NCI-H1417 treated with DMSO at 0.1 percent for 48 hours (cell line): Measurements from ENCODE around the gene GP9.
"Not testable (repeated sequence)": the region's sequence is repeated elsewhere in the genome, so short reads cannot be mapped to it uniquely, and the experiment has no call there.

ENCODE experiments used
- DNase-seq: peaks from one replicate; lab custom pipeline; 2025; lab: John Stamatoyannopoulos, UW

Gene GP9

DNA sequence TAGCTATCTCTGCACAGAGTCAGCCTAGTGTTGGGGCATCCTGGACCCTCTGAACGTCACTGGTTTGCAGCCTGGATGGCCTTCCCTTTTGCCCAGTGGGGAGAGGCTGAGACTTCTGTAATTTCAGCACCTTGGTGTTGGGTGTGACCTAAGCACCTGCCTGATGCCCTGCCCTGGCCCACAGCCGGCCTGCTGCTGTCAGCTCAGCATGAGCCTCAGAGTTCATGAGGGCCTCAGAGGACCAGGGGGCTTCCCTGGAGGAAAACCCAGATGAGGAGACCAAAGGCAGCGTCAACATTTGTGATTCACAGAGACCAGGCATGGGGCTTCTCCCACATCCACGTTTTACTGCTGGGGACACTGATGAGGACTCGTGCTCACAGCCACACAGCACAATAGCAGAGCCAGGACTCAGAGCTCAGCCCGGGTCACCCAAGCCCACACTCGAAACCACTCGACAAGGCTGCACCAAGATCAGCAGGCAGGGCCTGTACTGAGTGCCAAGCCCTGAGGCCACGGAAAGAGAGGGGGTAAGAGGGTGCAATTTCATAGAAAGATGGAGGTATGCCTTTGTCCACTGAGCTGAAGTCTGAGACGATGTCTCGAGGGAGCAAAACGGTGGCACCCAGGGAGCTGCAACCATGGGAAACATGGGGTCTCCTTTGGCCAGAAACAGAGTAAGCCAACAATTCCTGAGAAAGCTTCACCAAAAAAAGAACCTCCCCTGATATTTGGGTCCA, 9.9 kb upstream of the GP9 start:
- DNase-seq, result no peak

GRCh38 chr3:129051871-129052340, 8.7 kb upstream of the GP9 start:
- no peak for DNase-seq

- no peak for DNase-seq
Observed at GRCh38 chr3:129052675-129053074, 7.9 kb upstream of the GP9 start.

GRCh38 chr3:129054605-129055104, 5.9 kb upstream of the GP9 start:
- DNase-seq, result no peak

GRCh38 chr3:129056451-129057173, 4.0 kb upstream of the GP9 start:
- DNase-seq, result no peak

DNA sequence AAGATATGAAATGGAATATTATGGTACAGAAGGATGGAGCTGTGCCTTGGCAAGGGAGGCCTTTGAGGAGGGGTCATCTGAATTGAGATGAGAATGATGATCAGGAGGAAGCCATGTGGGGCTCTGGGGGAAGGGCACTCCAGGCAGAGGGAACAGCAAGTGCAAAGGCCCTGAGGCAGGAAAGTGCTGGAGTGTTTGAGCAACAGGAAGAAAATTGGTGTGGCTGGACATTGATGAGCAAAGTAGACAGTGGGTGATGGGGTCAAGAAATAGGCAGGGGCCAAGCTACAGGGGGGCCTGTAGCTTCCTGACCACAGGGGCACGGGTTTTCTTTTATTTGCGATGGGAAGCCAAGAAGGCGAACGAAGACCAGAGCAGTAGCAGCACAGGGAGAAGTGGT, 3.3 kb upstream of the GP9 start:
- DNase-seq, result no peak

GRCh38 chr3:129058441-129059200, 2.0 kb upstream of the GP9 start:
- DNase-seq, result no peak

DNA sequence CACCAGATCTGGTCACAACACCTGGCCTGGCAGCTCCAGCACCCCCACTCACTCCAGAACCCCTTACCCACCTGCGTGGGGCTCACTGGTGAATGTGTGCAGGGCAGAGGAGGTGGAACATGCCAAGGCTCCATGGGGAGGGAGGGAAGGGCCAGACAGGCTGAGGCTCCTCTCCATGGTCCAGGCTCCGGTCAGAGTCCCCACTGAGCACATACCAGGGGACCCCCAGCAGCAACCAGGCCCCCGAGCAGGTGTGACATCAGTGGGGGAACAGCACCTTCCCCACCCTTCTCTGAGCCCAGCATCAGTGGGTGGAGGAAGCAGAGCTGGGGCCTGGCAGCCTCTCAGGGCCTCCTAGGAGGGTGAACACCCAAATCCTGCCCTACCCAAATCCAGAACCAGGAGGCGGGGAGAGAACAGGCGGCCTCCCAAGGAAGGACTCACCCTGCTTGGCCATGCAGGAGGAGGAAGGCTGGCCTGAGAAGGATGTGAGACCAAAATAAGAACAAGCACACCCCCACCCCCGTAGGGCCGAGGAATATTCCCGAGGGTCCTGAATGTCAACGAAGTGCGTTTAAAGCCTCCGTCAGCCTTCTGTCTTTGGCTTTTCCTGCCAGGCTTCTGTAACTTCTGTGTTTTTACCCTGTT, 1.1 kb upstream of the GP9 start:
- DNase-seq, result no peak

GRCh38 chr3:129061023-129061887, 676 bp downstream of the GP9 start:
- no peak for DNase-seq

DNA sequence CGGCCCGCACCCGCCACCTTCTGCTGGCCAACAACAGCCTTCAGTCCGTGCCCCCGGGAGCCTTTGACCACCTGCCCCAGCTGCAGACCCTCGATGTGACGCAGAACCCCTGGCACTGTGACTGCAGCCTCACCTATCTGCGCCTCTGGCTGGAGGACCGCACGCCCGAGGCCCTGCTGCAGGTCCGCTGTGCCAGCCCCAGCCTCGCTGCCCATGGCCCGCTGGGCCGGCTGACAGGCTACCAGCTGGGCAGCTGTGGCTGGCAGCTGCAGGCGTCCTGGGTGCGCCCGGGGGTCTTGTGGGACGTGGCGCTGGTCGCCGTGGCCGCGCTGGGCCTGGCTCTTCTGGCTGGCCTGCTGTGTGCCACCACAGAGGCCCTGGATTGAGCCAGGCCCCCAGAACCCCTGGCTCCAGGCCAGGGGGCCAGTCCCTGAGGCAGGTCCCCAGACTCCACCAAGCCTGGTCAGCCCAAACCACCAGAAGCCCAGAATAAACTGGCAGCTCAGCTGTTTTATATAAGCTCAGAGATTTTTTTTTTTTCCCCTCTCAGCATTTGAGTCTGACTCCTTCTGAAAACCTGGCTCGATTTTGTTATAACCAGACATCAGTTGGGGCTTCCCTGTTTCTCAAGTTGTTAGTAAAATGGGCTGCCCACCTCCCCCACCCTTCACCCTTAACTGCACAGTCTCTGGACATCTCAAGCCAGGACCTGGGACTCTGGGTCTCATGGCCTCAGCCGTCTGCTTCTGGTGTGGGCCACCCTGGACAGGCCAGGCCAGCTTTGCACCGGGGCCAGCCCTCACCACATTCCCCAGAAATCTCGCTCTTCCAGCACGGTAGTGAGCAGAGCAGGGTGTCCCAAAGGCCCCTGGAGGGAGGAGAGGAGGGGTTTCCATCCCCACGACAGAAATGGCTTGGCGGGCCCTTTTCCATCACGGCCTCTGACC, 1.6 kb downstream of the GP9 start:
- DNase-seq, result no peak

DNA sequence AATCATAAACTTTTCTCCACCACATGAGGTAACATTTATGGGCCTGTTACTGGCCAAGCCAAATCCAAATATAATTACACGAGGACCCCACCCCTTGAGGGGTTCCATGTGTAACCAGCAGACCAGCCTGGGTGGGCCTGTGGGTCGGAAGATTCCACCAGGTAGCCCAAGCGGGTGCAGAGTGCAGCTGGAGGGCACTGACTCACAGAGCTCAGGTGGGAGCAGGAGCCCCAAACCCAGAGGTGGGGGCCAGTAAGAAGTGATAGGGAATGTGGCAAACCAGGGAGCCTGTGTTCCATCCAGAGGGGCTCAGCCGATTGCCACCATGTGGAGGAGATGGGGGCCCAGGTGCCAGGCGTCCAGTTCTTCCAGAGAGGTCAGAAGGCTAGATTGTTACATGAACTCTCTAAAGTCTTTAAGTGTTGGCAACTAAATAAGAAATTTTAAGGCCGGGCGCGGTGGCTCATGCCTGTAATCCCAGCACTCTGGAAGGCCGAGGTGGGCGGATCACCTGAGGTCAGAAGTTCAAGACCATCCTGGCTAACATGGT, 2.6 kb downstream of the GP9 start:
- no peak for DNase-seq

GRCh38 chr3:129063841-129064482, 3.4 kb downstream of the GP9 start:
- no peak for DNase-seq

- no peak for DNase-seq
Observed at GRCh38 chr3:129065016-129065719, 4.6 kb downstream of the GP9 start.

DNA sequence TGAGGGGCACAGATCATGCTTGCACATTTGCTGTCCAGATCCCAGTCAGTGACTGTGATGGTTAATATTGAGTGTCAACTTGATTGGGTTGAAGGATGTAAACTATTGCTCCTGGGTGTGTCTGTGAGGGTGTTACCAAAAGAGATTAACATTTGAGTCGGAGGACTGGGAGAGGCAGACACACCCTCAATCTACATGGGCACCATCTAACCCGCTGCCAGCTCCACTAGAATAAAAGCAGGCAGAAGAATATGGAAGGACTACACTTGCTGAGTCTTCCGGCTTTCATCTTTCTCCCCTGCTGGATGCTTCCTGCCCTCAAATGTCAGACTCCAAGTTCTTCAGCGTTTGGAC, 5.1 kb downstream of the GP9 start:
- DNase-seq, result no peak

DNA sequence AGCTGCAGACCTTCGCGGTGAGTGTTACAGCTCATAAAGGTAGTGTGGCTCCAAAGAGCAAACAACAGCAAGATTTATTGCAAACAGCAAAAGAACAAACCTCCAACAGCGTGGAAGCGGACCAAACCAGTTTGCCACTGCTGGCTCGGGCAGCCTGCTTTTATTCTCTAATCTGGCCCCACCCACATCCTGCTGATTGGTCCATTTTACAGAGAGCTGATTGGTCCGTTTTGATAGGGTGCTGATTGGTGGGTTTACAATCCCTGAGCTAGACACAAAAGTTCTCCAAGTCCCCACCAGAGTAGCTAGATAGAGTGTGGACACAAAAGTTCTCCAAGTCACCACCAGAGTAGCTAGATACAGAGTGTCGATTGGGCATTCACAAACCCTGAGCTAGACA, 7.1 kb downstream of the GP9 start:
- not testable (repeated sequence) for DNase-seq

DNA sequence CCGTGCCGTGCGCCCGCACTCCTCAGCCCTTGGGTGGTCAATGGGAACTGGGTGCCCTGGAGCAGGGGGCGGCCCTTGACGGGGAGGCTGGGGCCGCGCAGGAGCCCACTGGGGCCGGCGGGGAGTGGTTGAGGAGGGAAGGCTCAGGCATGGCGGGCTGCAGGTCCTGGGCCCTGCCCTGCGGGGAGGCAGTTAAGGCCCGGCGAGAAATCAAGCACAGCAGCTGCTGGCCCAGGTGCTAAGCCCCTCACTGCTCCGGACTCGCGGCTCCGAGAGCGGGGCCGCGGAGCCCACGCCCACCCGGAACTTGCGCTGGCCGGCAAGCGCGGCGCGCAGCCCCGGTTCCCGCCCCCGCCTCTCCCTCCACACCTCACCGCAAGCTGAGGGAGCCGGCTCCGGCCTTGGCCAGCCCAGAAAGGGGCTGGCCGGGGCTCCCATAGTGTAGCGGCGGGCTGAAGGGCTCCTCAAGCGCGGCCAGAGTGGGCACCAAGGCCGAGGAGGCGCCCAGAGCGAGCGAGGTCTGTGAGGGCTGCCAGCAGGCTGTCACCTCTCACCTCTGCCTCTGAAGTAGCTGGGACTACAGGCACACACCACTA, 7.8 kb downstream of the GP9 start:
- DNase-seq, result no peak

- not testable (repeated sequence) for DNase-seq
Observed at GRCh38 chr3:129069313-129070085, 8.9 kb downstream of the GP9 start.
